ENCODE data around the gene SCN2B.

GRCh38 chr11:118193910-118194566 is 17.6 kb upstream of the SCN2B start:
- no peak for TF ChIP-seq POLR2A (IDR thresholded peaks at IDR 0.05; ENCODE audit: low read depth)
- TF ChIP-seq CTCF (IDR thresholded peaks at IDR 0.05): no peak
- TF ChIP-seq EP300 (IDR thresholded peaks at IDR 0.05): no peak
- TF ChIP-seq POLR2AphosphoS5 (IDR thresholded peaks at IDR 0.05): no peak
